Loucy (cell line): ENCODE measurements around the gene DNTTIP2.
"Not testable (repeated sequence)": the region's sequence is repeated elsewhere in the genome, so short reads cannot be mapped to it uniquely, and the experiment has no call there.

Experiments
- H2AFZ ChIP-seq: fragments of 200-600 bp; sonication (generic); 2 replicates; pipeline ENCODE4 v1.6.0; 2016; ENCODE audit warnings: antibody characterized with exemption, mild to moderate bottlenecking, low read length, moderate library complexity
- H3F3A ChIP-seq: fragments of 200-600 bp; 2 replicates; pipeline ENCODE4 v1.6.0; 2016; ENCODE audit warnings: antibody characterized with exemption, low read depth, mild to moderate bottlenecking
- H3K27me3 ChIP-seq: fragments of 200-600 bp; sonication (generic); 2 replicates; pipeline ENCODE4 v1.6.1; 2014; ENCODE audit warnings: low read length, mild to moderate bottlenecking; ENCODE audit not compliant: insufficient read depth, poor library complexity, severe bottlenecking
- H3K36me3 ChIP-seq: fragments of 200-600 bp; sonication (generic); 2 replicates; pipeline ENCODE4 v1.6.1; 2016; ENCODE audit warnings: low read length; ENCODE audit not compliant: insufficient read depth
- H3K4me1 ChIP-seq: fragments of 200-600 bp; sonication (generic); 2 replicates; pipeline ENCODE4 v1.5.1; 2014; ENCODE audit warnings: low read length, mild to moderate bottlenecking; ENCODE audit not compliant: insufficient read depth, poor library complexity, severe bottlenecking
- H3K4me2 ChIP-seq: fragments of 200-600 bp; sonication (generic); 2 replicates; pipeline ENCODE4 v1.6.0; 2014; ENCODE audit warnings: antibody characterized with exemption, low read length, low read depth, mild to moderate bottlenecking; ENCODE audit not compliant: poor library complexity, severe bottlenecking
- H3K4me3 ChIP-seq: fragments of 200-600 bp; sonication (generic); 2 replicates; pipeline ENCODE4 v1.5.1; 2014; ENCODE audit warnings: low read length, mild to moderate bottlenecking, mixed read lengths; ENCODE audit not compliant: poor library complexity, severe bottlenecking
- H3K79me2 ChIP-seq: fragments of 200-600 bp; sonication (generic); 2 replicates; pipeline ENCODE4 v1.6.1; 2014; ENCODE audit warnings: low read length; ENCODE audit not compliant: insufficient read depth
- H3K9ac ChIP-seq: fragments of 200-600 bp; sonication (generic); 2 replicates; pipeline ENCODE4 v1.6.0; 2014; ENCODE audit warnings: mild to moderate bottlenecking, low read depth, low read length, moderate library complexity; ENCODE audit not compliant: poor library complexity, severe bottlenecking
- H3K9me2 ChIP-seq: fragments of 200-600 bp; sonication (generic); replicated peaks from 2 replicates; pipeline ENCODE4 v1.6.1; 2016; ENCODE audit warnings: low read depth, low read length, mixed read lengths
- H3K9me3 ChIP-seq: fragments of 200-600 bp; sonication (generic); 2 replicates; pipeline ENCODE4 v1.6.1; 2014; ENCODE audit warnings: mild to moderate bottlenecking, antibody characterized with exemption, low read length, low read depth; ENCODE audit not compliant: insufficient read depth
- H4K20me1 ChIP-seq: fragments of 200-600 bp; sonication (generic); 2 replicates; pipeline ENCODE4 v1.6.0; 2014; ENCODE audit warnings: antibody characterized with exemption, low read length, mild to moderate bottlenecking; ENCODE audit not compliant: insufficient read depth, poor library complexity, severe bottlenecking
- CTCF ChIP-seq: fragments of 200-600 bp; sonication (generic); conservative IDR thresholded peaks from 2 replicates; pipeline ENCODE4 v1.5.1; 2014; ENCODE audit warnings: mild to moderate bottlenecking, antibody characterized with exemption, low read length
- EZH2phosphoT487 ChIP-seq: fragments of 200-600 bp; IDR thresholded peaks from 2 replicates; pipeline ENCODE4 v1.6.1; 2018; ENCODE audit warnings: antibody characterized with exemption, mild to moderate bottlenecking, moderate library complexity, borderline replicate concordance

DNTTIP2 gene

DNA sequence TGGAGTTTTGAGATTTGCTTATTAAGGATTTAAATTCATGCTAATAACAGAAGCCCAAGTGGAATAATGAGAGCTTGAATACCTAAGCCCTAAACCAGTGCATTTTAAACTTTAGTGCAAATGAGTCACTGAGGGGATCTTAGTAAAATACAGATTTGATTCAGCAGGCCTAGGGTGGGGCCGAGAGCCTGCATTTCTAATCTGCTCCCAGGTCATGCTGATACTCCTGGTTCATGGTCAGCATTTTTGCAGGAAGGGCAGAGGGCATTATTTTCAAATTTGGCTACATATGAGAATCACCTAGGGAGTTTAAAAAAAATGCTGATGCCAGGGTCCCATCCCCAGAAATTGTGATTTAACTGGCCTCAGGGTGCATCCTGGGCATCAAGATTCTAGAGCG lies 39.3 kb downstream of the DNTTIP2 start:
- Histone ChIP-seq H3K9me2 (no peaks in the 10 kb centered on the region), H3K4me2 (no peak overlapping the region), H3K4me3 (no peak overlapping the region), H4K20me1 (no peaks in the 10 kb centered on the region), H3K79me2 (no peaks in the 10 kb centered on the region), H3K9me3 (no peaks in the 10 kb centered on the region), H3K36me3 (no peaks in the 10 kb centered on the region), H3F3A (no peaks in the 10 kb centered on the region), H3K9ac (no peak overlapping the region), H3K4me1 (no peaks in the 10 kb centered on the region), H3K27me3 (no peaks in the 10 kb centered on the region), H2AFZ (no peak overlapping the region)
- TF ChIP-seq EZH2phosphoT487: no peak
- no peak for TF ChIP-seq CTCF

- Histone ChIP-seq H3K4me1 (no peaks in the 10 kb centered on the region), H3F3A (no peaks in the 10 kb centered on the region), H3K4me3 (no peak overlapping the region), H3K9ac (no peak overlapping the region), H2AFZ (no peak overlapping the region), H3K36me3 (no peaks in the 10 kb centered on the region), H3K4me2 (no peak overlapping the region), H3K27me3 (no peaks in the 10 kb centered on the region), H3K9me3 (no peaks in the 10 kb centered on the region), H3K9me2 (no peaks in the 10 kb centered on the region), H4K20me1 (no peaks in the 10 kb centered on the region), H3K79me2 (no peaks in the 10 kb centered on the region)
- TF ChIP-seq CTCF: no peak
Measured at GRCh38 chr1:93839307-93839706, 39.7 kb downstream of the DNTTIP2 start.

- TF ChIP-seq CTCF (no peak), EZH2phosphoT487 (no peak)
- Histone ChIP-seq H2AFZ (no peak overlapping the region), H3K4me3 (no peak overlapping the region), H3K9me2 (no peaks in the 10 kb centered on the region), H3K27me3 (no peaks in the 10 kb centered on the region), H3K36me3 (no peaks in the 10 kb centered on the region), H3K4me1 (no peaks in the 10 kb centered on the region), H3K9me3 (no peaks in the 10 kb centered on the region), H3K4me2 (no peak overlapping the region), H3K79me2 (no peaks in the 10 kb centered on the region), H3F3A (no peaks in the 10 kb centered on the region), H4K20me1 (no peaks in the 10 kb centered on the region), H3K9ac (no peak overlapping the region)
Measured at GRCh38 chr1:93837961-93838360, 41.0 kb downstream of the DNTTIP2 start.

GRCh38 chr1:93833293-93833692 lies 45.7 kb downstream of the DNTTIP2 start:
- not testable (repeated sequence) for H2AFZ ChIP-seq, H4K20me1 ChIP-seq, H3K79me2 ChIP-seq, H3K36me3 ChIP-seq, H3K4me2 ChIP-seq, H3F3A ChIP-seq, H3K9me2 ChIP-seq, H3K27me3 ChIP-seq, H3K9me3 ChIP-seq, H3K4me3 ChIP-seq, H3K9ac ChIP-seq, H3K4me1 ChIP-seq
